HG03520 (cell line): Measurements from ENCODE around the gene ALPP.
"Not testable (repeated sequence)": the region's sequence is repeated elsewhere in the genome, so short reads cannot be mapped to it uniquely, and the experiment has no call there.

Experiments used
- ATAC-seq: cut with Tn5 transposase; IDR thresholded peaks from one replicate; pipeline ENCODE4 v1.9.1; 2021; ENCODE audit warnings: mild to moderate bottlenecking, moderate library complexity; ENCODE audit not compliant: unreplicated experiment

Gene ALPP

GRCh38 chr2:232363064-232363783 is 15.3 kb upstream of the ALPP start:
- not testable (repeated sequence) for ATAC-seq

- no peak for ATAC-seq
Observed at GRCh38 chr2:232363784-232364615, 14.6 kb upstream of the ALPP start.

- ATAC-seq = not testable (repeated sequence)
Observed at GRCh38 chr2:232364806-232365594, 13.6 kb upstream of the ALPP start.

- no peak for ATAC-seq
Observed at GRCh38 chr2:232365621-232366321, 12.8 kb upstream of the ALPP start.

GRCh38 chr2:232366461-232366860 is 12.1 kb upstream of the ALPP start:
- not testable (repeated sequence) for ATAC-seq

GRCh38 chr2:232367016-232367415 is 11.5 kb upstream of the ALPP start:
- ATAC-seq = no peak

- no peak for ATAC-seq
Observed at GRCh38 chr2:232367591-232368233, 10.8 kb upstream of the ALPP start.

- ATAC-seq = no peak
Observed at GRCh38 chr2:232368311-232368731, 10.2 kb upstream of the ALPP start.

GRCh38 chr2:232369126-232369951 is 9.2 kb upstream of the ALPP start:
- ATAC-seq = no peak

GRCh38 chr2:232370007-232370406 is 8.5 kb upstream of the ALPP start:
- not testable (repeated sequence) for ATAC-seq

- ATAC-seq = no peak
Observed at GRCh38 chr2:232372231-232373208, 6.0 kb upstream of the ALPP start.

GRCh38 chr2:232374356-232374755 is 4.2 kb upstream of the ALPP start:
- ATAC-seq = no peak

- ATAC-seq = no peak
Observed at GRCh38 chr2:232375164-232375563, 3.4 kb upstream of the ALPP start.

- no peak for ATAC-seq
Observed at GRCh38 chr2:232376260-232376659, 2.3 kb upstream of the ALPP start.

- no peak for ATAC-seq
Observed at GRCh38 chr2:232376713-232377112, 1.8 kb upstream of the ALPP start.

GRCh38 chr2:232377319-232377718 is 1.2 kb upstream of the ALPP start:
- no peak for ATAC-seq

- no peak for ATAC-seq
Observed at GRCh38 chr2:232377841-232378734, 463 bp upstream of the ALPP start.
